OCI-LY3 (cell line): Measurements from ENCODE around the gene KYAT1.

ENCODE experiments used
- H2AFZ ChIP-seq: fragments of 200-600, 300-600 bp; shearing (Covaris generic); 2 replicates; pipeline ENCODE4 v1.6.0; 2014; ENCODE audit warnings: antibody characterized with exemption, low read depth, low read length
- H3K27ac ChIP-seq: fragments of 200-600, 300-600 bp; sonication (generic); 2 replicates; pipeline ENCODE4 v1.5.1; 2014; ENCODE audit warnings: mild to moderate bottlenecking, low read length, moderate library complexity, mixed read lengths
- H3K27me3 ChIP-seq: fragments of 200-600, 300-600 bp; sonication (generic); 2 replicates; pipeline ENCODE4 v1.6.1; 2014; ENCODE audit warnings: low read depth, low read length, mixed read lengths
- H3K36me3 ChIP-seq: fragments of 200-600, 300-600 bp; sonication (generic); replicated peaks from 2 replicates; pipeline ENCODE3; 2014; ENCODE audit warnings: low read depth, low read length, mixed read lengths
- H3K4me1 ChIP-seq: fragments of 300-600, 200-600 bp; sonication (generic); 2 replicates; pipeline ENCODE4 v1.6.1; 2014; ENCODE audit warnings: low read length, mixed read lengths
- H3K4me2 ChIP-seq: fragments of 200-600, 300-600 bp; sonication (generic); 2 replicates; pipeline ENCODE4 v1.6.1; 2014; ENCODE audit warnings: low read length, mixed read lengths
- H3K4me3 ChIP-seq: fragments of 300-600, 200-600 bp; sonication (generic); 2 replicates; pipeline ENCODE4 v1.5.1; 2014; ENCODE audit warnings: antibody characterized with exemption, mild to moderate bottlenecking, low read length, moderate library complexity
- H3K79me2 ChIP-seq: fragments of 300-600, 200-600 bp; shearing (Covaris generic); 2 replicates; pipeline ENCODE4 v1.6.1; 2014; ENCODE audit warnings: mild to moderate bottlenecking, low read length, mixed read lengths
- H3K9ac ChIP-seq: fragments of 300-600, 200-600 bp; shearing (Covaris generic); 2 replicates; pipeline ENCODE4 v1.6.0; 2014; ENCODE audit warnings: mild to moderate bottlenecking, low read length, moderate library complexity
- H3K9me3 ChIP-seq: fragments of 200-600, 300-600 bp; shearing (Covaris generic); 2 replicates; pipeline ENCODE4 v1.6.1; 2014; ENCODE audit warnings: low read length, mixed read lengths; ENCODE audit not compliant: insufficient read depth
- H4K20me1 ChIP-seq: fragments of 200-600, 300-600 bp; sonication (generic); 2 replicates; pipeline ENCODE4 v1.6.1; 2016; ENCODE audit warnings: low read length, mixed read lengths; ENCODE audit not compliant: insufficient read depth
- CTCF ChIP-seq: fragments of 200-600, 300-600 bp; sonication (generic); IDR thresholded peaks from 2 replicates; pipeline ENCODE4 v1.5.1; 2014; ENCODE audit warnings: antibody characterized with exemption, low read length, low read depth
- EZH2phosphoT487 ChIP-seq: fragments of 200-600 bp; shearing (Covaris generic); IDR thresholded peaks from 2 replicates; pipeline ENCODE4 v1.6.1; 2018; ENCODE audit warnings: antibody characterized with exemption, mixed run types, low read depth

The KYAT1 gene

GRCh38 chr9:128838338-128838737 is 43.4 kb downstream of the KYAT1 start:
- H3K36me3 ChIP-seq = no peaks in the 10 kb centered on the region
- no peak overlapping the region for H2AFZ ChIP-seq
- no peaks in the 10 kb centered on the region for H3K9me3 ChIP-seq
- no peaks in the 10 kb centered on the region for H3K27me3 ChIP-seq
- no peak overlapping the region for H3K27ac ChIP-seq
- H4K20me1 ChIP-seq = no peaks in the 10 kb centered on the region
- no peak overlapping the region for H3K9ac ChIP-seq
- H3K4me3 ChIP-seq = no peak overlapping the region
- TF ChIP-seq EZH2phosphoT487 = no peak
- no peak for TF ChIP-seq CTCF
- no peaks in the 10 kb centered on the region for H3K4me1 ChIP-seq
- no peaks in the 10 kb centered on the region for H3K79me2 ChIP-seq
- no peak overlapping the region for H3K4me2 ChIP-seq

- TF ChIP-seq EZH2phosphoT487 (no peak), CTCF (no peak)
- no peaks in the 10 kb centered on the region for H3K79me2 ChIP-seq
- H3K4me1 ChIP-seq = no peaks in the 10 kb centered on the region
- H3K27ac ChIP-seq = no peak overlapping the region
- no peak overlapping the region for H2AFZ ChIP-seq
- H3K36me3 ChIP-seq = no peaks in the 10 kb centered on the region
- no peaks in the 10 kb centered on the region for H4K20me1 ChIP-seq
- H3K4me3 ChIP-seq = no peak overlapping the region
- H3K27me3 ChIP-seq = no peaks in the 10 kb centered on the region
- H3K4me2 ChIP-seq = no peak overlapping the region
- H3K9me3 ChIP-seq = no peaks in the 10 kb centered on the region
- H3K9ac ChIP-seq = no peak overlapping the region
Measured at GRCh38 chr9:128836509-128837145, 45.1 kb downstream of the KYAT1 start.

- no peaks in the 10 kb centered on the region for H3K79me2 ChIP-seq
- H3K4me3 ChIP-seq = no peak overlapping the region
- H3K9ac ChIP-seq = no peak overlapping the region
- H3K27me3 ChIP-seq = no peaks in the 10 kb centered on the region
- no peaks in the 10 kb centered on the region for H3K4me1 ChIP-seq
- no peaks in the 10 kb centered on the region for H4K20me1 ChIP-seq
- no peak overlapping the region for H3K27ac ChIP-seq
- no peaks in the 10 kb centered on the region for H3K36me3 ChIP-seq
- H3K9me3 ChIP-seq = no peaks in the 10 kb centered on the region
- TF ChIP-seq CTCF (no peak), EZH2phosphoT487 (no peak)
- H2AFZ ChIP-seq = no peak overlapping the region
- H3K4me2 ChIP-seq = no peak overlapping the region
Measured at GRCh38 chr9:128835246-128836210, 46.2 kb downstream of the KYAT1 start.

- no peaks in the 10 kb centered on the region for H4K20me1 ChIP-seq
- no peaks in the 10 kb centered on the region for H3K36me3 ChIP-seq
- H3K4me2 ChIP-seq = no peak overlapping the region
- no peak overlapping the region for H3K27ac ChIP-seq
- TF ChIP-seq CTCF (no peak), EZH2phosphoT487 (no peak)
- H3K9ac ChIP-seq = no peak overlapping the region
- no peaks in the 10 kb centered on the region for H3K9me3 ChIP-seq
- peaks cover 6% of the 10 kb centered on the region for H3K4me1 ChIP-seq
- no peaks in the 10 kb centered on the region for H3K27me3 ChIP-seq
- no peak overlapping the region for H2AFZ ChIP-seq
- no peak overlapping the region for H3K4me3 ChIP-seq
- peaks cover 8% of the 10 kb centered on the region for H3K79me2 ChIP-seq
Measured at GRCh38 chr9:128833696-128834095, 48.1 kb downstream of the KYAT1 start.
